Activated CD8-positive, alpha-beta T cell treated with anti-CD3 and anti-CD28 coated beads for 36 hours (primary cell): ENCODE results near the gene SKI. TPM values are rescaled to one million over a fixed set of nuclear protein-coding genes. Genes with fewer than 3 reads are reported as not detected.

Source experiments
- ATAC-seq: fragments of 200-7000 bp; cut with Tn5 transposase; one replicate; pipeline ENCODE4 v1.10.0; 2021; ENCODE audit warnings: mild to moderate bottlenecking, moderate library complexity
- CTCF ChIA-PET: fragments of 350-600 bp; sonication (Branson Sonifier 250); formaldehyde crosslinking; loops from one replicate; lab custom pipeline; 2021; ENCODE audit warnings: antibody characterized with exemption; lab: Charles Lee
- POLR2A ChIA-PET: fragments of 350-600 bp; sonication (Branson Sonifier 250); formaldehyde crosslinking; loops from one replicate; lab custom pipeline; 2021; ENCODE audit warnings: antibody characterized with exemption; lab: Charles Lee
- DNase-seq: peaks from one replicate; pipeline ENCODE4 v3.0.0-alpha.2; 2020
- H3K27ac Mint-ChIP-seq: one replicate; pipeline ENCODE4 v1.8.0; 2021; ENCODE audit warnings: mild to moderate bottlenecking, mixed read lengths
- H3K27me3 Mint-ChIP-seq: one replicate; pipeline ENCODE4 v1.8.0; 2021; ENCODE audit warnings: mixed read lengths
- H3K36me3 Mint-ChIP-seq: one replicate; pipeline ENCODE4 v1.8.0; 2021; ENCODE audit warnings: low read depth, mixed read lengths
- H3K4me1 Mint-ChIP-seq: one replicate; pipeline ENCODE4 v1.8.0; 2021; ENCODE audit warnings: low read depth, mixed read lengths
- H3K4me3 Mint-ChIP-seq: one replicate; pipeline ENCODE4 v1.8.0; 2021; ENCODE audit warnings: mild to moderate bottlenecking, moderate library complexity, mixed read lengths
- H3K9me3 Mint-ChIP-seq: one replicate; pipeline ENCODE4 v1.8.0; 2021; ENCODE audit warnings: mixed read lengths
- CTCF ChIP-seq: fragments of 200-600 bp; IDR thresholded peaks from one replicate; pipeline ENCODE4 v1.8.0; 2022; ENCODE audit warnings: antibody characterized with exemption, mild to moderate bottlenecking
- intact Hi-C: fragments of 100-400 bp; cut with micrococcal nuclease; formaldehyde crosslinking; loops from one replicate; pipeline ENCODE4 v1.10.0; 2022
- total RNA-seq, 2 experiments: library from RNA; stranded (reverse); gene quantifications; one replicate each; pipeline ENCODE4 v1.2.3, GENCODE V29; 2021

Gene SKI
- total RNA-seq, 2 experiments from 2014 or later = 27.5 to 28.3 TPM

GRCh38 chr1:2278591-2279209, 50.6 kb downstream of the SKI start:
- ChIA-PET CTCF (no interaction called here), POLR2A (interaction anchor here (0.6 kb wide), 1 partner anchor 11 kb away, joined by 3 read pairs; no protein-coding TSS in a partner anchor)
- intact Hi-C loops = no loop called here
- H3K4me3 Mint-ChIP-seq = no peak overlapping the region
- H3K36me3 Mint-ChIP-seq = peaks cover 14% of the 10 kb centered on the region
- ATAC-seq = no peak
- TF ChIP-seq CTCF = no peak
- peak overlapping the region; percentile 59 for H3K27ac Mint-ChIP-seq
- no peak for DNase-seq
- no peaks in the 10 kb centered on the region for H3K27me3 Mint-ChIP-seq
- H3K9me3 Mint-ChIP-seq = no peaks in the 10 kb centered on the region
- peaks cover 54% of the 10 kb centered on the region for H3K4me1 Mint-ChIP-seq

- no peak overlapping the region for H3K4me3 Mint-ChIP-seq
- intact Hi-C loops = no loop called here
- TF ChIP-seq CTCF = no peak
- POLR2A ChIA-PET = interaction anchor here (0.6 kb wide), 1 partner anchor 11 kb away, joined by 3 read pairs; no protein-coding TSS in a partner anchor
- DNase-seq = no peak
- peaks cover 50% of the 10 kb centered on the region for H3K4me1 Mint-ChIP-seq
- CTCF ChIA-PET = no interaction called here
- H3K36me3 Mint-ChIP-seq = peaks cover 15% of the 10 kb centered on the region
- H3K9me3 Mint-ChIP-seq = no peaks in the 10 kb centered on the region
- H3K27me3 Mint-ChIP-seq = no peaks in the 10 kb centered on the region
- peak overlapping the region; percentile 59 for H3K27ac Mint-ChIP-seq
- ATAC-seq = no peak
Observed at GRCh38 chr1:2279210-2279639, 51.1 kb downstream of the SKI start.

GRCh38 chr1:2279817-2280216, 51.7 kb downstream of the SKI start:
- Mint-ChIP-seq H3K27me3 (no peaks in the 10 kb centered on the region), H3K9me3 (no peaks in the 10 kb centered on the region), H3K36me3 (peaks cover 15% of the 10 kb centered on the region), H3K4me3 (no peak overlapping the region), H3K27ac (peak overlapping the region; percentile 59), H3K4me1 (peaks cover 44% of the 10 kb centered on the region)
- POLR2A ChIA-PET = no interaction called here
- intact Hi-C loops = no loop called here
- no peak for TF ChIP-seq CTCF
- CTCF ChIA-PET = no interaction called here
- ATAC-seq (no peak), DNase-seq (no peak)

GRCh38 chr1:2282556-2283270, 54.6 kb downstream of the SKI start:
- H3K4me1 Mint-ChIP-seq = peaks cover 22% of the 10 kb centered on the region
- no peaks in the 10 kb centered on the region for H3K27me3 Mint-ChIP-seq
- no peak overlapping the region for H3K27ac Mint-ChIP-seq
- TF ChIP-seq CTCF = no peak
- no peaks in the 10 kb centered on the region for H3K9me3 Mint-ChIP-seq
- H3K36me3 Mint-ChIP-seq = peaks cover 7% of the 10 kb centered on the region
- no peak for DNase-seq
- ATAC-seq = no peak
- intact Hi-C loops = no loop called here
- no peak overlapping the region for H3K4me3 Mint-ChIP-seq
- ChIA-PET POLR2A (no interaction called here), CTCF (no interaction called here)

- ChIA-PET POLR2A (no interaction called here), CTCF (no interaction called here)
- Mint-ChIP-seq H3K27me3 (no peaks in the 10 kb centered on the region), H3K9me3 (no peaks in the 10 kb centered on the region), H3K36me3 (peaks cover 8% of the 10 kb centered on the region), H3K27ac (no peak overlapping the region), H3K4me3 (no peak overlapping the region), H3K4me1 (peaks cover 21% of the 10 kb centered on the region)
- intact Hi-C loops = no loop called here
- no peak for TF ChIP-seq CTCF
- DNase-seq (no peak), ATAC-seq (no peak)
Observed at GRCh38 chr1:2283371-2283990, 55.4 kb downstream of the SKI start.
